ENCODE data around the gene SLC25A21.
"Not testable (repeated sequence)": the region's sequence is repeated elsewhere in the genome, so short reads cannot be mapped to it uniquely, and the experiment has no call there.

The SLC25A21 gene

DNA sequence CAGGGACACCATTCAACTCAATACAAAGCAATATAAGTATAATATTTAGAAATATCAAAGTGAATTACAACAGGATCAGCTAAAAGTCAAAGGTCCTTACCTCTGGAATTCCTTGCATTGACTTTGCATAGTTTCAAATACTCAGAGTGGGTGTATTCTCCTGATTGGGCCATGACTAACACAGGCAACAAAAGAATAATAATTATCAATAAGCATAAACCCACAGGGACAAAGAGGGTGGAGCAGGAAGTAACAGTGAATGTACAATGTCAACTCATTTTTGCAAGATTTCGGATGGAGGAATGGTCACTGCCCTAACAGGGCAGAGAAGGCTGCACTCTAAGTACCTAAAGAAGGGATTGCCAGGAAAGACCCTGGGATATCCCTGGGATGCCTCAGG, 303.3 kb downstream of the SLC25A21 start:
- DNase-seq (ENCODE audit: low spot score): no peak
- no peak for TF ChIP-seq CTCF (IDR thresholded peaks at IDR 0.05; ENCODE audit: extremely low read depth, insufficient read depth, missing control alignments)
- in situ Hi-C loops (cut with MboI; ENCODE audit: low pct_unique_long_range_greater_than_20kb, low sequenced_read_pairs, unreplicated experiment): no loop called here

DNA sequence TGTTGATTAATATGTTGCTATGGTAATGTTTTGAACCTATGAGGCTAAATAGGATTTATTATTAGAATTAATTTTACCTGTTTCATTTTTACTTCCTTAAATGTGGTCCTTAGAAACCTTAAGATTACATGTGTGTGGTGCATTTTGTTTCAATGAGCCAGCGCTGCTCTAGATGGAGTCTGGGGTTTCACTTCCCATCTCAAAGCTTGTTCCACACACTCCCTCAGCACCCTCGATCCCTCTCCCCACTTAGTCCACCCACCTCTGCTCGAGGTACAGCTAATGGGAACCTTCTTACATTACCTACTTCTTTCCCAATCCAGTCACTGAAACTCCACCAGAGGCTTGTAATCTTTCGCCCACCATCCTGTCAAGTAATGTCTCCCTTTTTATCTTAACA, 305.5 kb downstream of the SLC25A21 start:
- in situ Hi-C loops (cut with MboI; ENCODE audit: low pct_unique_long_range_greater_than_20kb, low sequenced_read_pairs, unreplicated experiment): no loop called here
- DNase-seq (ENCODE audit: low spot score): peak; percentile 5
- TF ChIP-seq CTCF (IDR thresholded peaks at IDR 0.05; ENCODE audit: extremely low read depth, insufficient read depth, missing control alignments): no peak

DNA sequence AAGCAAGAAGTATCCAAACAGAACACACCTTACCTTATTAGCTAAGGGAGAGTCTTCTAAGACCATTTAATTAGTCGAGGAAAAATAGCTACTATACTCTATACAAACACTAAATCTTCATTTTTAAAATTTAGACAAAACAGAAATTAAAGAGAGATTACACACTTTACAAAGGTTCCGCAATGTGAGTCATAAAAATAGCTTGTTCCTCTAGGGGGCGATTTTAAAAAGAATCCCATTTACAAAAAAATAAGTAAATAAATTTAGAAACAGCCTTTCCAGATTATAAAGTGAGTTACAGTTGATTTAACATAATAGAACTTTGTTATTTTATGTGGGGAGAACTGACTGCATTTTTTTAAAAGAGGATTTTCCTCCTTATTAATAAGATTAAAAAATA, 309.1 kb downstream of the SLC25A21 start:
- TF ChIP-seq CTCF (IDR thresholded peaks at IDR 0.05; ENCODE audit: extremely low read depth, insufficient read depth, missing control alignments): no peak
- in situ Hi-C loops (cut with MboI; ENCODE audit: low pct_unique_long_range_greater_than_20kb, low sequenced_read_pairs, unreplicated experiment): no loop called here
- DNase-seq (ENCODE audit: low spot score): no peak

- not testable (repeated sequence) for DNase-seq (ENCODE audit: low spot score)
Measured at GRCh38 chr14:36862237-36862636, 310.2 kb downstream of the SLC25A21 start.

DNA sequence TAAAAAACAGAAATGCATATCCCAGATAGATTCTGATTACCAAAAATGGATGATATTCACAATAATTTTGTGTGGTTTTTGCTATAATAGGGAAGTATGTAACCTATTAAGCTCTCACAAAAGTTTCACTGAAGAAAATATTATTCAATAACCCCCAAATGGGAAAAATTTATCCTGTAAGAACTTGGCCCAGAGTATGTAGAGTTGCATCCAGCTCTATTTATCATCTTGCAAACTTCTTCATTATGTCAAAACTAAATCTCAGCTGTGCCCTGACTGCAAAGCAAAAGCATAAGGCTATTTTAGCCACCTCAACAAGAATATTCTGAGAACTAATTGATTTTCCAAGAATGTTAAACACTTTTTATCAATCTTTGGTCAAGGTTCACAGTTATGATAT, 311.6 kb downstream of the SLC25A21 start:
- DNase-seq (ENCODE audit: low spot score): no peak
- no peak for TF ChIP-seq CTCF (IDR thresholded peaks at IDR 0.05; ENCODE audit: extremely low read depth, insufficient read depth, missing control alignments)
- in situ Hi-C loops (cut with MboI; ENCODE audit: low pct_unique_long_range_greater_than_20kb, low sequenced_read_pairs, unreplicated experiment): no loop called here

More at GRCh38 chr14:36862237-36862636, 310.2 kb downstream of the SLC25A21 start:
- in situ Hi-C loops (cut with MboI; ENCODE audit: low pct_unique_long_range_greater_than_20kb, low sequenced_read_pairs, unreplicated experiment): not testable (repeated sequence)

DNA sequence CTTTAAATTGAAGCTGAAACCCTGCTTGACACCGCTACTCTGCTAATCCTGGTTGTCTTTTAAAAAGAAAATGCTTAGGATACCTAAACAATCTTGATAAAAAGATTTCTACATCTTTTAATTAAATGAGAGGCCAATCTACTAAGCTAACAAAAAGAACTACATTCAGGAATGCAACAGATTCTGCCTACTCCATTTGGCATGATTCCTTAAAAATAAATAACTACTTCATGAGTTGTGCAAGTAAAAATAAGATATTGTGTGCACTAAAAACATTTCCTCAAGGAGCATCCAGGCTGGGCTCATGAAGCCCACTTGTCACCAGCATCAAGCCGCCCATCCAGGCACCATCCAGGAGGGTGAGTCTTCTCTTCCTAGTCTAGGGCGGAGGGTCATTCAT, 313.3 kb downstream of the SLC25A21 start:
- no peak for TF ChIP-seq CTCF (IDR thresholded peaks at IDR 0.05; ENCODE audit: extremely low read depth, insufficient read depth, missing control alignments)
- in situ Hi-C loops (cut with MboI; ENCODE audit: low pct_unique_long_range_greater_than_20kb, low sequenced_read_pairs, unreplicated experiment): no loop called here

DNA sequence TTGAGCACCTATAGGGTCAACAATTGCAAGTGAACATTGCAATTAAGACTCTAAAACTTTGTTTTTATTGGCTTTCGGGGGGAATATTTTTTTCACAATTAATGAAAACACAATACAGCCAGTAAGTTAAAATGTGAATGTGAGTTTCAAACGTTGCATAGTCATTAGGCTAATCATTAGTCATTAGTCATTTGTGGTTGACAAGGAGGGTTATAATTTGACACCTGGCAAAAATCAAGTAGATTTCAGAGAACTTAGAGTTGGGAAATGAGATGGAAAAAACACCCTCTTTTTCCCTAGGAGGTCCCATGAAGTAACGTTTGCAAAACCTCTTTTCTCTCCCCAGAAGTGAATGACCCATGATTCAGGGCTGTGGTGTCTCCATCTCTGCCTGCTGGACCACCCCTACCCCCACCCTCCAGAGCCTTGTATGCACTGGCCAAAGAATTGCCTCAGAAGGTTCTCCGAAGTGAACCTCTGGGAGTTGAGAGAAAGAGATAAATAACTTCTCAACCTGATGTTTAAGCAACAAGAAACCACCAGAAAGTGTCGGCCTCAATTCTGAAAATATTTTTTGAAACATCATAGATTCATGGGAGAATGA, 314.5 kb downstream of the SLC25A21 start:
- no peak for DNase-seq (ENCODE audit: low spot score)
- in situ Hi-C loops (cut with MboI; ENCODE audit: low pct_unique_long_range_greater_than_20kb, low sequenced_read_pairs, unreplicated experiment): no loop called here
- no peak for TF ChIP-seq CTCF (IDR thresholded peaks at IDR 0.05; ENCODE audit: extremely low read depth, insufficient read depth, missing control alignments)

More for the DNA sequence above, 313.3 kb downstream of the SLC25A21 start:
- DNase-seq (ENCODE audit: low spot score): no peak
